NCI-H345 treated with DMSO at 0.1 percent for 48 hours (cell line): ENCODE results near the gene PPP1R14B.

Source experiments
- DNase-seq: peaks from one replicate; lab custom pipeline; 2025; ENCODE audit not compliant: unreplicated experiment; lab: John Stamatoyannopoulos, UW

The PPP1R14B gene

DNA sequence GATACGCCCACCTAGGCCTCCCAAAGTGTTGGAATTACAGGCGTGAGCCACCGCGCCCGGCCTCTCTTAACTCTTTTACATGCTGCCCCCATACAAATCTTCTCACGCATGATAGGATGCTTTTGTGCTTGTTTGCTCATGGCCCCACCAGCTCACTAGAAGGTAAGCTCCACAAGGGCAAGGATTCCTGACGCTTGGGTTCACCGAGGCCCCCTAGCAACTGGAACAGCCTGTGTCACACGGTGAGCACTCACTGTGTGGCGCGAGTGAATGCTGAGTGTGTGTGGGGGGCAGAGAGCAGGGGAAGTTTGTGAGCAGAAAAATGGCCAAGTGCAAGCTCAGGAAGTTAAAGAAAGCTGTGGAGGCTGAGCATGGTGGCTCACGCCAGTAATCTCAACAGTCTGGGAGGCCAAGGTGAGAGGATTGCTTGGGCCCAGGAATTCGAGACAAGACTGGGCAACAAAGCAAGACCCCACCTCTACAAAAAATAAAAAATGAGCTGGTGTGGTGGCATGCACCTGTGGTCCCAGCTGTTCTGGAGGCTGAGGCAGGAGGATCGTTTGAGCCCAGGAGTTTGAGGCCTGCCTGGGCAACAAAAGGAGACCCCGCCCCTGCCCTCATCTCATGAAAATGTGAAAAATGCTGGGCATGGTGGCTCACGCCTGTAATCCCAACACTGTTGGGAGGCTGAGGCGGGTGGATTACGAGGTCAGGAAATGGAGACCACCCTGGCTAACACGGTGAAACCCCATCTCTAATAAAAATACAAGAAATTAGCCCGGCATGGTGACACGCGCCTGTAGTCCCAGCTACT lies 35.4 kb upstream of the PPP1R14B start:
- DNase-seq = no peak

DNA sequence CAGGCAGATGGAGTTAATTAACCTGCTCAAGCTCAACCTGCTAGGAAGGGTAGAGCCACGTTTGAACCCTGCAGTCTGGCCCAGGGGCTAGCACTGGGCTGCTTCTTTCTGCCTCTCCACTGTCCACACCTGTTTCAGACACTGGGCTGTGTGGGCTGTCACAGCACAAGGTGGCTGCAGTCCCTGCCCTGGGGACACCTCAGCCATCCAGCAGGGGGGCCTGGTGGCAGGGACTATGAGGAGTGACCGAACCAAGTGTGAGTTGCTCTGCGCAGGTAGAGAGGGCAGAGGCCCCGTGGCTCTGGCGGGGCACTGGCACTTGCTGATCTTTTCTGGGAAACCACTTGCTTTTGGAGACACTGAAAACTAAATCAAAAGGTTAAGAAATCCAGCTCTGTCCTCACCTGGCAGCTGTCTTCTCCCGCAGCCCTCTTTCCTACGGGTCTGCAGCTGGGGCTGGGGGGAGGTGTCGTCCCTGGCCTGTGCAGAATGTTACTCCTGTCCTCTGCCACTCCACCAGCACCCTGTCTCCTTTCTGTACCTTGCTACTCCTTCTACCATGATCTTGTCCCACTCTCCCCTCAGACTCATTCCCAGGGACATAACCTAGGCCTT lies 31.9 kb upstream of the PPP1R14B start:
- no peak for DNase-seq

DNA sequence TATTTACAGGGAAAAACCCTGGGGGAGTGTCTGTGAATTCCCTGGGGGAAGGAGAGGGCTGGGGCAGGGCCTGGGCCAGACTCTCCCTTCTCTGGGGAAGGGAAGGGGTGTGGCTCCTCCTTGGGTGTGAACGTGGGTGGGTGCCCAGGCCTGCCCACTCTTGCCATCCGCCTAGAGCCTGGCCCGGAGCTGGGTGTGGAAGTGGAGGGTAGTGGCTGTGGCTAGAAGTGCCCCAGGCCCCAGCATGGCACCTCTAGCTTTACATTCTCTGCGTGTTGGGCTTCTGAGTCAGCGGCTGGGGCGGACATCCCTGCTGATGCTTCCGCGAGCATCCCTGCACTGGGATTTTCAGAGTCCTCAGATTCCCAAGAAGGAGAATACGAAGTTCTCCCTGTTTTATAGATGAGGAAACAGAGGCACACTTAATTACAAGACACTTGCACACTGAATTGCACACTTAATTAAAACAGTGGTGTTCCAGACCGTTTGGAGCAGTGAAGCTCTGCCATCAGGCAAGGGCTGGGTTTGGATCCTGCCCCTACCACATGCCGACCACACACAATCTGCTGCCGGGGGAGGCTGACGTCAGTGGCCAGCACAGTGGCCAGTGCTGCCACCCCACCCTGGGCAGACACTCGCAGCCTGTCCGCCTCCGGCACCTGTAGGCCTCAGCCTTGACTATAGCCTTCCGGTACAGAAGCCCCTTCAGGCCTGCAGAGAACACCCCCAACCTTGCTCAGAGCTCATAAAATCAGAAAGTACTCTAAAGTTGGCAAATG lies 30.1 kb upstream of the PPP1R14B start:
- no peak for DNase-seq

DNA sequence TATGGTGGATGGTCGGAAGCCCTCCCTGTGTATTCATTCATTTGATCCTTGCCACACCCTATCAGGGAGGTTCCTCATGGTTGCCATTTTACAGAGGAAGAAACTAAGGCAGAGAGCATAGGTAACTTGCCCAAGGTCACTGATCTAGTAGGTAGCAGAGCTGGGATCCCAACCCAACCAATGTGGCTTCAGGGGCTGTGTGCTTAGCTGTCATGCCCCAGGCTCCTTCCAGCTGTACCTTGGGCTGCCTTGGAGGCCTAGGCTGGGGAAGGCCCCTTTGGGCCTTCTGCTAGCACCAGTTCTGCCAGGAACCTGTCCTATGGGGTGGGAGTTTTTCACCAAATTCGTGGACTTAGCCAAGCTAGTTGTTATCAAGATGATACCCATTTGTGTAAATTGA lies 29.1 kb upstream of the PPP1R14B start:
- DNase-seq = no peak

DNA sequence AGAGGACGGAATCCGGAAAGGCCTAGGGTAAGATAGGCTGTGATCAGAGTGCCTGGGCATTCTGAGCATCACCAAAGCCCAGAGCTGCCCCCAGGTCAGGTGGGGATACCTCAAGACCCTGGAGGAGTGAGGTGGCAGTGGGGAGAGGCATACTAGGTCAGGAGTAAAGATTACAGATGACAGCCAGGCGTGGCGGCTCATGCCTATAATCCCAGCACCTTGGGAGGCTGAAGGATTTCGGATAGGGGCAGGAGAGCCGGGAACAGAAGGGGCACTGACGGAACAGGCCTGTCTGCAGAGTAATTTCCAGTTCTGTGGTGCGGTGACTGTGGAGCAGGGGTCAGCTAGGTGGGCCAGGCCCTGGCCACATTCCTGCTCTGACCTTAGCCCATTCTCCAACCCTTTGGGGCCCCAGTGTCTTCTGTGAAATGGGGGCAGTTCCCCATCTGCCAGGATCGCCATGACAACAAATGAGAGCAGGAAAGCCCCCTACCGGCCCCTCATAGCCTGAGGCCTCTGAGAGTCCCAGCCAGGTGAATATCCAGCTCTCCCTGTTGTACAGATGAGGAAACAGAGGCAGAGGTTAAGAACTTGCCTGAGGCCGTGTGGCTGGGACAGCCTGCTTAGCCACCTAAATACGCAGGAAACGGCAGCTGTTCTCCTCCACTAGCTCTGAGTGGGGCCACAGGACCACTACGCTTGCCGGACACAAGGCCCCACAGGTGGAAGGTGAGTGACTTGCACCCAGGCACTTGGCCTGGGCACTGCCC lies 28.5 kb upstream of the PPP1R14B start:
- DNase-seq = no peak

DNA sequence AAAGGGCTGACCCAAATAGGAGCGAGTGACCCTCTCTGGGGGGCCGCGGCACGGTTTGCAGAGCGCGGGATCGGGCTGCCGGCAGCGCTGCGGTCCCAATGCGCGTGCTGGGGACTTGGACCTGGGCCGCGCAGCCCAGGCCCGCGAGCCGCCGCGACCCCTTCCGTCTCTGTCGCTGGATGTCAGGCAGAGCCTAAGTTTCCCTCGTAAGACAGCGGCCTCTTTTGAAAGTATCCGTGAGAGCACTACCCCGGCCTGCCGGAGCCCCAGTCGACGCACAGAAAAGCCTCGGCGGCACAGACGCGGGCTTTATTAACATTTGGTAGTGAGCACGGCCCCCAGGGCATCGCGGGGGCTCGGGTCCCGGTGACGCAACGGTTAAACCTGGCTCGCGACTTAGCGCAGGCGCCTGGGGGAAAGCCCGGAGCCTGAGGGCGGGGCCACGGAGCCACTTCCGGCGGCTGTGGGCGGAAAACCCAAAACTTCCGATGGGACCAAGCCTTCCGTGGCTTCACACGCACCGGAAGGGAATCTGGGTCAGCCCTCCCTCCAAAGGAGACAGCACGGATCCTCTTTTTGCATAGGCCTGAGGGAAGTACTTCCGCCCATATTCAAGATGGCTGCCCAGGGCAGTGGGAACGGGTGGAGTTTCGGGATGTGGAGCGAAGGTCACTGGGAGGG lies 22.9 kb upstream of the PPP1R14B start:
- DNase-seq = peak; percentile 98

DNA sequence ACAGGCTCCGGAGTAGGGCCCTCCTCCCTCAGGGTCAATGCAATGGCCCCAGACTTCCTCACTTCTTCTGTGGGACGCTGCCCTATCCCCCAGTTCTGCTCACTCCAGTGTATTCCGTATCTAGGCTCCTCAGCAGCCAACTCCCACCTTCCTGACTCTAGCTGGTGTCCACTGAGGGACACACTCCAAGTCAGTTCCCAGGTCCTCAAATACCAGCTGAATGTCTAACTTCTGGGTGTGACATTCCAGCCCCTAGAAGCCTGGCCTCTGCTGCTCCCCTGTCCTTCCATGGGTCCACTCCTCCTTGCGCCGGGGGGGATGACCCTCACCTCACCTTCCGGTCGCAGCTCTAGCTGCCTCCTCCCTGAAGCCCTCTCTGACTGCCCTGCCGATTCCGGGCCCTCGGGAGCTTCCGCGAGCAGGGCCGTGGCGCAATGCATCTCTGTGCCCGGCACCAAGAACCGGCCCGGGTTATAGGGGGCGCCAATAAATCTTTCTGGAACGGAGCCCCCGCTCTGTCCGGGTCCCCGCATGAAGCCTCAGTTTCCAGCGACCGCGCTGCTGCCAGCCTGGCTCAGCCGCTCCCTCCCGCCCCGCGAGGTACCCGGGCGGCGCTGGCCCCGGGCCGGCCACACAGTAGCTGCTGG lies 22.3 kb upstream of the PPP1R14B start:
- no peak for DNase-seq

DNA sequence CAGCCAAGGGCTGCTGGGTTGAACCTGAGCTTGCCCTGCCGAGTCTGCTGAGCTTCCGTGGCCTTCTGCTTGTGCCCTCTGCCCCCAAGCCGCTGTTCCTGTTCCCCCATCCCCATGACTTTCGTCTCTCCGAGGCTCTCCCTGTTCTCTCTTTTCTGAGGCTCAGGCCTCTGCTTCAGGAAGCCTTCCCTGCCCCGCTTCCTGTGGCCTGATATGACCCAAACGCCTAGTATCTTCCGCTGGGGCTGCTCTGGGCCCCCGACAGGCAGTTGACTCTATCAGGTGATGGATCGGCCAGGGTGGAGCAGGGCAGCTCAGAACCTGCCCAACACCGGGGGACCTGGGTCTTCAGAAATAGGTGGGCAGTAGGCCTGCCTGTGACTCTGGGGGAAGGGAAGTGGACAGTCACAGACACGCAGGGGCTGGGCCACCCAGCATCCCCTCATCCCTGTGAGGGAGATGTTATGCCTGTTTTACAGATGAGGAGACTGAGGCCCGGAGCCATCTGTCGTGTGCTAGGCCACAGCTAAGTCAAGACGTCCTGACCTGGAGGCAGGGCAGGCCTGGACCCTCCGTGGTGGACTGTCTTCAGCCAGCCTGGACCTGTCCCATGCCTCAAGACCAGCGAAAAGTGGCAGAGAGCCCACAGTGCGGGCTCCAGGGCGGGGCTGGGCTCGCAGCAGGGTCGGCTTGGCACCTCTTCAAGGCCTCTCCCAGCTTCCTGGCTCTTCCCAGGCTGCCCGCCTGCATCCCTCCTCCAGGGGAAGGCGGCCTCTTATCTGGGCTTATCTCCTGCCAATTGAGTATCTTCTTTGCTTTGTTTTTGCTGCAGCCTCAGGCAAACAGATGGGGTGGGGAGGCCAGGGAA lies 21.5 kb upstream of the PPP1R14B start:
- peak; percentile 54 for DNase-seq

DNA sequence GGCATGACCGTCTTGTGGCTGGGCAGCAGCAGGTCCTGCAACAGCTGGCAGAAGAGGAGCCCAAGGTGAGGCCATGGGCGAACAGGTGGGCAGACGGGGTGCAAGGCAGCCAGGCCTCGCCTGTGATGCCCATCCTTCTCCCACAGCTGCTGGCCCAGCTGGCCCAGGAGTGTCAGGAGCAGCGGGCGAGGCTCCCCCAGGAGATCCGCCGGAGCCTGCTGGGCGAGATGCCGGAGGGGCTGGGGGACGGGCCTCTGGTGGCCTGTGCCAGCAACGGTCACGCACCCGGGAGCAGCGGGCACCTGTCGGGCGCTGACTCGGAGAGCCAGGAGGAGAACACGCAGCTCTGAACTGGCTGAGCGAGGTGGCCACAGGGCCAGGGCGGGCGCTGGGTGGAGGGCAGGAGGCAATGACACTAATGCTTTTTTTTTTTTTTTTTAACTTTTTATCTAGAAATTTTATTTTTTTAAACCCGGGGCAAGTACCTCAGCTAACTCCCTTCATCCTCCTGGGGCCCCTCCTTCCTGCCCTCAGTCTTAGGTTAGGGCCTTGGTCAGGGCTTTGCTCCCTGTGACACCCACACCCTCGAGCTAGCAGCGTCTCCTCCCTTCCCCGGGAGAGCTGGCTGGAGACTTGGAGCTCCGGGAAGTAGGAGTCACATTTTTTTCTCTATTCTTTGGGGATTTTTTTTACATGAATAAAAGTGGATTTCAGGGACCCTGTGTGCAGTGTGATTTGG lies 20.6 kb upstream of the PPP1R14B start:
- peak; percentile 69 for DNase-seq

DNA sequence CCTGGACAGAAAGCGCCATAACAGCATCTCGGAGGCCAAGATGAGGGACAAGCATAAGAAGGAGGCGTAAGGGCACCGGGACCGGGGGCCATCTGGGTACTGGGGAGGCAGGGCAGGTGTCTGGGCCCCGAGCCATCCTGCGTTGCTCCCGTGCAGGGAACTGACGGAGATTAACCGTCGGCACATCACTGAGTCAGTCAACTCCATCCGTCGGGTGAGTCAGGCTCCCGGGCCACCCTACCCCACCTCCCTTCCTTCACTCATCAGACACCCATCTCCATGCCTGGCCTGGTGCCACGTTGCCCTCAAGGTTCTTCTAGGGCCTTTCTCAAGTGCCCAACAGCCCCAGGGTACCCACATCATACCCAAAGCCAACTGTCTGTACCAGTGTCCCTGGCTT lies 19.6 kb upstream of the PPP1R14B start:
- no peak for DNase-seq

DNA sequence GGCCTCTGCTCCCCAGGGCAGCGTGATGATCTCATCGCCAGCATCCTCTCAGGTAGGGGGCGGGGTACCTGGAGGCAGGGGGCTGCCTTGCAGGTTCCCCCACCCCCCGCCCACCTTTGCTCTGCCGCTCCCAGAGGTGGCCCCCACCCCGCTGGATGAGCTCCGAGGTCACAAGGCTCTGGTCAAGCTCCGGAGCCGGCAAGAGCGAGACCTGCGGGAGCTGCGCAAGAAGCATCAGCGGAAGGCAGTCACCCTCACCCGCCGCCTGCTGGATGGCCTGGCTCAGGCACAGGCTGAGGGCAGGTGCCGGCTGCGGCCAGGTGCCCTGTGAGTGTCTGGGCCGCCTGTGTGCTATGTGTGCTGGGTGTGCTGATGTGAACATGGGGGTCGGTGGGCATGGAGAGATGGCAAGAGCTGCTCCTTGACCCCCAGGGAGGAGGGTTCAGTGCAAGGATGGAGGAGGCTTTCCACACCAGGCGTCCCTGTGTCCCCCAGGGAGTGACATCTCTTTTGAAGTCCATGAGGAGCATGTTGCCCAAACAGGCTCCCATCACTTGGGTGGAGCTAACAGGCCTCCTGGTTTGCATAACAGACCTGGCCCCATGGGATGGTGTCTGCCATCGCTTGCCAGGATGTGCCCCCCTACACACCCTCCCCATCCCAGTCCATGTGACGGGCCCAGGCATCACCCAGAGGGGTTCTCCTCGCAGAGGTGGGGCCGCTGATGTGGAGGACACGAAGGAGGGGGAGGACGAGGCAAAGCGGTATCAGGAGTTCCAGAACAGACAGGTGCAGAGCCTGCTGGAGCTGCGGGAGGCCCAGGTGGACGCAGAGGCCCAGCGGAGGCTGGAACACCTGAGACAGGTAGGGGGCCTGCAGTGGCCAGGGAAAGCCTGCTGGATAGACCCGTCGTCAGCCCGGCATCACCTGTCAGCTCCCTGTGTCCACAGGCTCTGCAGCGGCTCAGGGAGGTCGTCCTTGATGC lies 18.7 kb upstream of the PPP1R14B start:
- DNase-seq = no peak

DNA sequence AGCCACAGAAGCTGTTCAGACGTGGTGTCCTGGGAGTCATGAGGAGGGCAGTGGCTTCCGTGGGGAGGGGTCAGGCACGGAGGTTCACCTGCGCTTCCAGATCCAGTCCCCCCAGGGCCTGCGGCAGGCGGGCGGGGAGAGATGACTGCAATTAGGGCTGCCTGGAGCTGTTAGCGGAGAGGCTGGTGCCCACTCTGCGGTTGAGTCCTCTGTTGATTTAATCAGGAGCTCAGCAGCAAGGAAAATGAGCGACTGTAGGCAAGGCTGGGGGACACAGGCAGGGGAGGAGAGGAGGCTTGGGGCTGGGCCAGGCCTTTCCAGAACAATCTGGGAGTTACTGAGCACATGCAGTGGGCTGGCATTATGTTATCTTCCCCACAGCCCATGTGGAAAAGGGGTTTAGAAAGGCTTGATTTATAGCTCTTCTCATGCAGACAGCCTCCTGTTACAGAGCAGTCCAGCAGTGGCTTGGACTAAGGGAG lies 17.7 kb upstream of the PPP1R14B start:
- no peak for DNase-seq

DNA sequence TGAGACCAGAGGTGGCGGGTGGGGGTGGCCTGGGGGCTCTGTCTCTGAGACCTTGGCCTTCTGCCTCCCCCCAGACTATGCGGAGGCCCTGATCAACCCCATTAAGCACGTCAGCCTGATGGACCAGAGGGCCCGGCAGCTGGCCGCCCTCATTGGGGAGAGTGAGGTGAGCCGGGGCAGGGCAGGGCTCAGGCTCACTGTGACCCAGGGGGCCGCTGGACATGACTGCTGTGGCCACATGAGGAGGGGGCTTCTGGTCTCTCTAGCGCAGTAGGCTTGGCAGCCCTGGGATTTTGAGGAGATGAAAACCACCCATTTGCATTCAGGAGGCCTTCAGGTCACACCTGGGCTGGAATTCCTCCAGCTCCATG lies 17.2 kb upstream of the PPP1R14B start:
- no peak for DNase-seq

DNA sequence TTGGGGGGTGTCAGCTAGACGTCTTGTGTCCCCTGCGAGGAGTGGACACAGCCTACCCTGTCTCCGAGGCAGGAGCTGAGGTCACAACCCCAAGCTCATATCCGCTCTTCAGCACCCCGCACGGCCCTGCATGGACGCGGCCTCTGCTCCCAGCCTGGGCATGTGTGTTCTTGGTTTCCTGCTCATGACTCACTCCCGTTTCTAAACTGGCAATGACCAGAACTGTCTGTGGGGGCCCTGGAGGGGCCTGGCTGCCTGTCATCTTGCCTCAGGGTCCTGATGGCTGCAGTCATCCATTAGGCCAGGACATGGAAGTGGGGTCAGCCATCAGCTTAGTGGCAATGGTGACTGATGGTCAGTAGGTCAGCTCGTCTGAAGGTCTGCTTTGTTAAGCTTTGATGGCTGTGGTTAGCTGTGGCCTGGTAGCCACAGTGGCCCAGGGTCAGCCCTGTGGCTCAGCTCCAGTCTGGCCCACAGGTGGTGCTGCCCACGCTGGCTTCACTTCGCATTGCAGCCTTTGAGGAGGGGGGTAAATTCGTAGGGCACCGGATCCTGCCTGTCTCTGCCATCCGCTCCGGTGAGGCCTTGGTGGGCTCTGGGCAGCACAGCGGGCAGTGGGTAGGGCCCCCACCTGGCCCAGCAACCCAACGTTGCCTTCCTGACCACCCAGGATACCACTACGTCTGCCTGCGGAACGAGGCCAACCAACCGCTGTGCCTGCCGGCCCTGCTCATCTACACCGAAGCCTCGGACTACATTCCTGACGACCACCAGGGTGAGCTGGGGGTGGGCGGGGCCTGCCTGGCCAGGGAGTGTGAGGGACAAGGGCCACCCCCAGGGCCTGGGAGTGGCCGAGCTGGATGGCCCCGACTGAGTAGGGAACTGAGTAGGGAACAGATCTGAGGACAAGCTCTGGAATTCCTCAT lies 16.5 kb upstream of the PPP1R14B start:
- DNase-seq = no peak

DNA sequence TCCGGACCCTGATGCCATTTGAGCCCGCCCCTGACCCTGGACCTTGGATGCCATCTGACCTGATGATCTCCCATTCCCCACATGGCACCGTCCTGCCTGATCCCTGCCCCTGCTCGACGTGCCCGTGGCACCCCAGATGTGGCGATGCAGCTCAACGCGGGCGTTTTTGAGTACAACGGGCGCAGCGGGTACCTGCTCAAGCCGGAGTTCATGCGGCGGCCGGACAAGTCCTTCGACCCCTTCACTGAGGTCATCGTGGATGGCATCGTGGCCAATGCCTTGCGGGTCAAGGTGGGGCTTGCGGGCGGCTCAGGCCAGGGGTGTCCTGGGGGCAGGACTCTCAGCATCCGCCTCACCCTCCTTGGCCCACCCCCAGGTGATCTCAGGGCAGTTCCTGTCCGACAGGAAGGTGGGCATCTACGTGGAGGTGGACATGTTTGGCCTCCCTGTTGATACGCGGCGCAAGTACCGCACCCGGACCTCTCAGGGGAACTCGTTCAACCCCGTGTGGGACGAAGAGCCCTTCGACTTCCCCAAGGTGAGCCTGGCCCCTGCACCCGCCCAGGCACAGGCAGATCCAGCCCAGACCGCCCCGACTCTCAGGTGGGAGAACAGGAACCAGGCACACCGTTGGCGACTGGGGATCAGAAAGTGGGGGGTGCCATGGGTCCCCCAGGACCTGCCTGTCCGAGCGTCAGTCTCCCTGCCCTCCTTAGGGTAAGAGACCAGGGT lies 15.7 kb upstream of the PPP1R14B start:
- DNase-seq = no peak
